IPS-18a (cell line): ENCODE measurements around the gene OR4E2.
"Not testable (repeated sequence)": the region's sequence is repeated elsewhere in the genome, so short reads cannot be mapped to it uniquely, and the experiment has no call there.

Experiments
- H3K27ac ChIP-seq: one replicate; pipeline ENCODE4 v1.5.1; 2013; ENCODE audit warnings: low read length
- H3K27me3 ChIP-seq: one replicate; pipeline ENCODE4 v1.6.1; 2013; ENCODE audit warnings: mild to moderate bottlenecking, low read length; ENCODE audit not compliant: control insufficient read depth, insufficient read depth
- H3K36me3 ChIP-seq: one replicate; pipeline ENCODE4 v1.6.1; 2013; ENCODE audit warnings: low read depth, low read length; ENCODE audit not compliant: control insufficient read depth
- H3K4me1 ChIP-seq: one replicate; pipeline ENCODE4 v1.6.1; 2013; ENCODE audit warnings: low read depth, low read length; ENCODE audit not compliant: control insufficient read depth
- H3K4me3 ChIP-seq: one replicate; pipeline ENCODE4 v1.5.1; 2013; ENCODE audit warnings: low read length
- H3K9ac ChIP-seq: one replicate; pipeline ENCODE4 v1.6.1; 2013; ENCODE audit warnings: mild to moderate bottlenecking, low read length, moderate library complexity
- H3K9me3 ChIP-seq: one replicate; pipeline ENCODE4 v1.6.1; 2013; ENCODE audit warnings: low read depth, low read length; ENCODE audit not compliant: control insufficient read depth

OR4E2 gene

DNA sequence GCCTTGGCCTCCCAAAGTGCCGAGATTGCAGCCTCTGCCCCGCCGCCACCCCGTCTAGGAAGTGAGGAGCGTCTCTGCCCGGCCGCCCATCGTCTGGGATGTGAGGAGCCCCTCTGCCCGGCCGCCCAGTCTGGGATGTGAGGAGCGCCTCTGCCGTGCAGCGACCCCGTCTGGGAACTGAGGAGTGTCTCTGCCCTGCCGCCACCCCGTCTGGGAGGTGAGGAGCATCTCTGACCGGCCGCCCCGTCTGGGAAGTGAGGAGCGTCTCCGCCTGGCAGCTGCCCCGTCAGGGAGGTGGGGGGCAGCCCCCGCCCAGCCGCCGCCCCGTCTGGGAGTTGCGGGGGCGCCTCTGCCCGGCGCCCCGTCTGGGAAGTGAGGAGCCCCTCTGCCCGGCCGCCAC, 44.0 kb downstream of the OR4E2 start:
- not testable (repeated sequence) for H3K4me3 ChIP-seq, H3K27ac ChIP-seq, H3K27me3 ChIP-seq, H3K36me3 ChIP-seq, H3K4me1 ChIP-seq, H3K9ac ChIP-seq, H3K9me3 ChIP-seq

DNA sequence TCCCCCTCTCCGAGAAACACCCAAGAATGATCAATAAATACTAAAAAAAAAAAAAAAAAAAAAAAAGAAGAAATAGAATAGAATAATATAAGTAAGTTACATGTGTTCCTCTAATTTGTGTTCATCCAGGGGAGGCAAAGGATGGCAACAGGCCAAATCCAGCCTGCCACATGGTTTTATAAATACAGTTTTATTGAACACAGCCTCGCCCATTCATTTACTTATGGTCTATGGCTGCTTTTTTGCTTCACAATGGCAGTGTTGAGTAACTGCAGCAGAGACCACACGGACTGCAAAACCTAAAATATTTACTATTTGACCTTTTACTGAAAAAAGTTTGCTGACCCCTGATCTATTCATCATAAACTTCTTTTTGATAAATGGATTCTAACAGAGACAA, 44.9 kb downstream of the OR4E2 start:
- not testable (repeated sequence) for H3K4me3 ChIP-seq, H3K36me3 ChIP-seq

DNA sequence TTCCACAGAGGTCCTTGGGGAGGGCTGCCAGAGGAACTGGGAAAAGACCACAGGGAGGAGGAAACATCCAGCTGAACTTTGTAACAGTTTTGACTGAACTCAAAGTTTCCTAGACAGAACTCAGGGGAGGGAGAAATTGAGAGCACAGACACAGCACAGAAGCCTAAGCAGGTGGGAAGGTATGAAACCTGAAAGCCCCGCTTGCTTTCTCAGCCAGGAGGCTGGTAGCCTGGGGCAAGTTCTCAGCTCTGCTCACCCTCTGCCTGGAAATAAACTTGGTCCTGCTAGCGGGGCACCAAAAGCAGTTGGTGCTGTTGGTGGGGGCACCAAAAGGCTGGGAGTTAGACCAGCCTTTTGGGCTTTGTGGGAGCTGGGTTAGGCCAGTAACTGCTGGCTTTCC, 45.9 kb downstream of the OR4E2 start:
- Histone ChIP-seq H3K9me3 (no peaks in the 10 kb centered on the region), H3K27me3 (no peaks in the 10 kb centered on the region), H3K4me1 (no peaks in the 10 kb centered on the region), H3K9ac (no peak overlapping the region), H3K36me3 (no peaks in the 10 kb centered on the region), H3K4me3 (no peak overlapping the region), H3K27ac (no peak overlapping the region)

More for the DNA sequence above, 44.9 kb downstream of the OR4E2 start:
- H3K27ac ChIP-seq, H3K9ac ChIP-seq, H3K9me3 ChIP-seq, H3K27me3 ChIP-seq, H3K4me1 ChIP-seq: not testable (repeated sequence)

DNA sequence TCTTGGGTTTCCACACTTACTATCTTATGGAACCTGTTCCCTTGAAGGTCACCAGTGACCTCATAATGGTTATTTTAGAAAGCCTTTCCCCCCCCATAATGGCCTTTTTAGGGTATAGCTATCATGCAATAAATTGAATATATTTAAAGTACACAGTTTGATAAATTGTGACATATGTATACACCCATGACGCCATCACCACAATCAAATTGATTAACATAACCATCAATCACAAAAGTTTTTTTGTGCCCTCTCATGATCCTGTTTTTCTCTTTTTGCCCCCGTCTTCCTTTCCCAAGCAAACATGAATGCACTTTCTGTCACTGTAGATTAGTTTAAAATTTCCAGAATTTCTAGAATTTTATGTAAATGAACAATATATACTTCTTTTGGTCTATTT, 48.7 kb downstream of the OR4E2 start:
- no peak overlapping the region for H3K4me3 ChIP-seq
- no peaks in the 10 kb centered on the region for H3K36me3 ChIP-seq
- H3K9ac ChIP-seq = no peak overlapping the region
- no peaks in the 10 kb centered on the region for H3K4me1 ChIP-seq
- no peaks in the 10 kb centered on the region for H3K9me3 ChIP-seq
- H3K27me3 ChIP-seq = no peaks in the 10 kb centered on the region
- no peak overlapping the region for H3K27ac ChIP-seq

DNA sequence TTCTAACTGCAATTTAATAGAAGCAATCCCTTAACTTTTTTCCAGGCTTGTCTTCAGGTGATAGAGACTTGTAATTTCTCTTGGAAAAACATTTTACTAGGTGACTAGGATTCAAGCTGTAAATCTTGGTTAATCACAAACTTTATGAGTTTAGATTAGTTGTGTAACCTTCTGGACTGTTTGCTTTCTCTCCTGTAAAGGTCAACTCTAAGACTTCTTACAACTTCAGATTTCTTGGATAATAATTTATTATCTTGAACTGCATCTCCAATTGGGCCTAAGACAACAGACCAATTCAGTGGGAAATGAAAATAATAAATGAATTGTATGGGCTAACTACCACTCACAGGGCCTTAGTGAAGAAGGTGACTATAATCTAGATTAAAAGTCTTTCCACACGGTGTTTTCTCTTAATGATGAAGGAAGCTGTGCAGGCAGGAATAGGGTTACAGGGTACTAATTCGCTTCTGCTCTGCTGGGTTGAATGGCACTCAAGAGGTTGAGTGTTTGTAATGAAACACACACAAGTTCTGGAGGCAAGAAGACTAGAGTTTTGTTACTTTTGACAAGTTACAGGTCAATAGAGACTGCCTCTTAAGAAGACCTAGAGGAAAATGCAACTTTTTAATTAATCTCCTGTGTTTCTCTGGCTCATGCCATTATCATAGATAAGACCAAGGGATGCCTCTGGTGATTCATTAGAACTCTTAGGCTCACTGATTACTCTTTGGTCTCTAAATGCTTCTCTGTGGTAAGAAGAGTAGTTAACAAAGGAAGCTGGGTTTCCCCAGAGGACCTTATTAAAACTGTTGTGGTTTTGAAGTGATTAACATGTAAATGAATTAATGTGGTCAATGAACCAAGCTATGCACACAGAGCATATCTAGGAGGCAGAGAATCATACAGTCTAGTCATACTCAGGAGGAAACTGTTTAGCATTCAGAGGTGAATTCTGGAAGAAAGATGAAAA, 50.0 kb downstream of the OR4E2 start:
- H3K27me3 ChIP-seq = no peaks in the 10 kb centered on the region
- H3K36me3 ChIP-seq = no peaks in the 10 kb centered on the region
- H3K9me3 ChIP-seq = no peaks in the 10 kb centered on the region
- H3K27ac ChIP-seq = no peak overlapping the region
- no peak overlapping the region for H3K4me3 ChIP-seq
- no peak overlapping the region for H3K9ac ChIP-seq
- H3K4me1 ChIP-seq = no peaks in the 10 kb centered on the region

DNA sequence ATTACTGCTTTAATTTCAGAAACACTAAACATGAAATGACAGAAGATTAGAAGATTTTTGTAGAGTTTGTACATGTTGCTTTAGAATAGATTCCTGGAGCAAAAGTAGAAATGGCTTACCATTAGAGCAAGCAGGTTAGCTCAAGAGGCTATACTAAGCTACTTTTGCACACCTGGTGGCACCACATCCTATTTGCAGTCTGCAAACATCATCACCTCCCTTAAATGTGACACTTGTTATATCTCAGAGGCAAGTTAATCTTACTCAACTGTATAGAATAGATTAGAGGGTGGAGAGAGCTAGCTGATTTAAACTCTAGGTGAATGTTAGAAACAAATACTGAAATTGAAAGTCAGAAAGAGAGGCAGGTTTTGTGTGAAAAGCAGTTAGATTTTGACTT, 50.7 kb downstream of the OR4E2 start:
- Histone ChIP-seq H3K36me3 (no peaks in the 10 kb centered on the region), H3K9ac (no peak overlapping the region), H3K9me3 (no peaks in the 10 kb centered on the region), H3K27me3 (no peaks in the 10 kb centered on the region), H3K4me1 (no peaks in the 10 kb centered on the region), H3K27ac (no peak overlapping the region), H3K4me3 (no peak overlapping the region)

DNA sequence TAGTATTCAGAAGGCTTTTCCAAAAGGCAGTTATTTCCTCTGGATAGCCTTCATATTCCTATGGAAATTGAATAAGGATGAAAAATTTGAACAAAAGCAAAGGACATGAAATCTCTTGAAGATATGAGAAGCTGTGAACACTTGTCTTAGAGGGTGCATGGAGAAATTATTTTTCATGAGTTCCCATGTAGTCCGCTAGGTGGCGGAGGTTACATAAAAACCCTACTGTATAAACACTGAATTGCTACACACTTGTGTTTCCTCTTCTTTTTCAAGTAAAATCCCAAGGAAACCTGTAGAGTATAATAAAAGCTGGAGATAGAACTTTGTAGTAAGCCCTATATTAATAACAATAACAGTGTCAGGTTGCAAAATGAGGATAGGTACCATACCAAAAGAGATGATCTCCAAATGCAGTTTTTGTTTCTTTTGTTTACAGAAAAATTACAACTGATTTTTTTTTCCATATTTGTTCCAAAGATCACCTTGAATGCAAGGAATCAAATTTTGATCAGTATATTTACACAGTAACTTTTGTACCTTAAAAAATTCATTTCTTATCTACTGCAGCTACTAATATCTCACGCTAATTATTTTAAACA, 57.8 kb downstream of the OR4E2 start:
- no peaks in the 10 kb centered on the region for H3K27me3 ChIP-seq
- H3K9me3 ChIP-seq = no peaks in the 10 kb centered on the region
- no peak overlapping the region for H3K9ac ChIP-seq
- H3K36me3 ChIP-seq = no peaks in the 10 kb centered on the region
- H3K4me1 ChIP-seq = no peaks in the 10 kb centered on the region
- no peak overlapping the region for H3K4me3 ChIP-seq
- no peak overlapping the region for H3K27ac ChIP-seq

DNA sequence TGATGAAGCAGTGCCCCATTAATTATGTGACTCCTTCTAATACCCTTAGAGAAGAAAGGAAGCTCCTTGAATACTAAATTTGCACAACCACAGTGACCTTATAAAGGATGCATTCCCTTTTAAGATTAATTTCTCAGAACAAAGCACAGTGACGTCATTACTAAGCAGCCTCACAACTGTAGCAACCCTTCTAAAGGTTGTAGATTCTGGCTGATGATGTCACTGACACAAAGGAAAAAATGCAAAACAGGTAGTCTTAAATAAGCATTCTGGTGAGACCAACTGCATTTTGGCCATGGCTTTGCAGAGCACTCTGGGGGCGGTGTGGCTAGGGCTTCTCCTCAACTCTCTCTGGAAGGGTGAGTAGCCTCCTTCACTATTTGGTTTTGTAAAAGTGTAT, 58.4 kb downstream of the OR4E2 start:
- Histone ChIP-seq H3K27me3 (no peaks in the 10 kb centered on the region), H3K9me3 (no peaks in the 10 kb centered on the region), H3K9ac (no peak overlapping the region), H3K4me3 (no peak overlapping the region), H3K27ac (no peak overlapping the region), H3K36me3 (no peaks in the 10 kb centered on the region), H3K4me1 (no peaks in the 10 kb centered on the region)

DNA sequence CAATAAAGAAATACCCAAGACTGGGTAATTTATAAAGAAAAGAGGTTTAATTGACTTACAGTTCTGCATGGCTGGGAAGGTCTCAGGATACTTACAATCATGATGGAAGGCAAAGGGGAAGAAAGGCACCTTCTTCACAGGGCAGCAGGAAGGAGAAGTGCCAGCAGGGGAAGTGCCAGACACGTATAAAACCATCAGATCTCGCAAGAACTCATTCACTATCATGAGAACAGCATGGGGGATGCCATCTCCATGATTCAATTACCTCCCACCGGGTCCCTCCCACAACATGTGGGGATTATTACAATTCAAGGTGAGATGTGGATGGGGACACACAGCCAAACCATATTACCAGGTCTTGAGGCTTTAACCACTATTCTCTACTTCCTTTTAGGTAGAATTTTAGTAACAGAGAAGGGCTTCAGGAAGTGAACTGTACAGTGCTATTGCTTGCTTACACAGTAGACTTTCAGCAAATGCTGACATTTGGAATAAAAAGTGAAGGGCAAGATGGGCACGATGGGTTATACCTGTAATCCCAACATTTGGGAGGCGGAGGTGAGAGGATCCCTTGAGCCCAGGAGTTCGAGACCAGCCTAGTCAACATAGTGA, 60.8 kb downstream of the OR4E2 start:
- Histone ChIP-seq H3K4me3 (no peak overlapping the region), H3K4me1 (no peaks in the 10 kb centered on the region), H3K36me3 (no peaks in the 10 kb centered on the region), H3K9me3 (no peaks in the 10 kb centered on the region), H3K9ac (no peak overlapping the region), H3K27me3 (no peaks in the 10 kb centered on the region), H3K27ac (no peak overlapping the region)
